ENCODE results near the gene CRTC3.

- no peak for TF ChIP-seq CTCF (conservative IDR thresholded peaks at IDR 0.05; ENCODE audit: low read length)
- no peak for TF ChIP-seq EZH2phosphoT487 (IDR thresholded peaks at IDR 0.05; ENCODE audit: borderline replicate concordance)
These were observed 71.2 kb downstream of the CRTC3 start for GRCh38 chr15:90600954-90601353.
